CD14-positive monocyte (primary cell): ENCODE results near the gene FBXO48. TPM values are rescaled to one million over a fixed set of nuclear protein-coding genes. Genes with fewer than 3 reads are reported as not detected.

ENCODE experiments used
- DNase-seq, 3 donors: peaks; one replicate each; pipeline ENCODE4 v3.0.0-alpha.2; 2011 to 2022
- H2AFZ ChIP-seq: 2 replicates; pipeline ENCODE4 v1.6.0; 2012; ENCODE audit warnings: mild to moderate bottlenecking, low read depth, low read length, inconsistent platforms; ENCODE audit not compliant: insufficient read depth, poor library complexity, severe bottlenecking
- H3K27ac ChIP-seq, 2 donors: 1 replicate in 1 of 2; 2 replicates in 1 of 2; pipeline ENCODE4 v1.5.1; 2012 to 2013; ENCODE audit warnings: low read length in 2 of 2, control low read depth in 1 of 2, inconsistent platforms in 1 of 2, low read depth in 1 of 2, mild to moderate bottlenecking in 1 of 2
- H3K27me3 ChIP-seq, 2 donors: one replicate each; pipeline versions ENCODE4 v1.6.0 to v1.6.1; 2011 to 2013; ENCODE audit warnings: low read length in 2 of 2; ENCODE audit not compliant: control insufficient read depth in 2 of 2, insufficient read depth in 2 of 2
- H3K36me3 ChIP-seq, 2 donors: replicated peaks in 1 of 2; 1 replicate in 1 of 2; 2 replicates in 1 of 2; pipeline versions ENCODE4 v1.5.1 to v1.6.1; 2012 to 2013; ENCODE audit warnings: low read length in 2 of 2, control low read depth in 1 of 2, inconsistent platforms in 1 of 2, mild to moderate bottlenecking in 1 of 2; ENCODE audit not compliant: insufficient read depth in 2 of 2, control insufficient read depth in 1 of 2
- H3K4me1 ChIP-seq, 2 donors: 1 replicate in 1 of 2; 2 replicates in 1 of 2; pipeline versions ENCODE4 v1.5.1 to v1.6.1; 2012 to 2013; ENCODE audit warnings: low read length in 2 of 2, control low read depth in 1 of 2, inconsistent platforms in 1 of 2, mild to moderate bottlenecking in 1 of 2, moderate library complexity in 1 of 2; ENCODE audit not compliant: insufficient read depth in 2 of 2, control insufficient read depth in 1 of 2
- H3K4me2 ChIP-seq: replicated peaks from 2 replicates; pipeline ENCODE3; 2012; ENCODE audit warnings: low read length, moderate library complexity, mild to moderate bottlenecking; ENCODE audit not compliant: poor library complexity, severe bottlenecking; ENCODE audit errors: extremely low read depth
- H3K4me3 ChIP-seq, 3 experiments: fragments of 200-600 bp in 1 of 3; sonication (generic) in 1 of 3; replicated peaks in 1 of 3; 1 replicate in 2 of 3; 2 replicates in 1 of 3; pipeline ENCODE4 v1.5.1; 2011 to 2013; ENCODE audit warnings: low read length in 3 of 3, mild to moderate bottlenecking in 3 of 3, control low read depth in 2 of 3, low read depth in 2 of 3, inconsistent platforms in 1 of 3, moderate library complexity in 1 of 3
- H3K79me2 ChIP-seq: 2 replicates; pipeline ENCODE4 v1.6.0; 2012; ENCODE audit warnings: mild to moderate bottlenecking, control low read depth, inconsistent platforms, low read length, moderate library complexity; ENCODE audit not compliant: insufficient read depth
- H3K9ac ChIP-seq: 2 replicates; pipeline ENCODE4 v1.6.0; 2017; ENCODE audit warnings: low read length, mild to moderate bottlenecking; ENCODE audit not compliant: insufficient read depth, poor library complexity, severe bottlenecking
- H3K9me3 ChIP-seq, 2 donors: replicated peaks in 1 of 2; 1 replicate in 1 of 2; 2 replicates in 1 of 2; pipeline versions ENCODE4 v1.5.1 to v1.6.1; 2012 to 2013; ENCODE audit warnings: low read length in 2 of 2, control low read depth in 1 of 2; ENCODE audit not compliant: control insufficient read depth in 1 of 2, insufficient read depth in 1 of 2
- H4K20me1 ChIP-seq: 2 replicates; pipeline ENCODE4 v1.6.0; 2012; ENCODE audit warnings: mild to moderate bottlenecking, low read length, control low read depth, moderate library complexity; ENCODE audit not compliant: insufficient read depth
- H3K27ac Mint-ChIP-seq, 7 donors: one replicate each; pipeline ENCODE4 v1.8.0; 2020; ENCODE audit warnings: mild to moderate bottlenecking in 7 of 7, mixed read lengths in 7 of 7, moderate library complexity in 6 of 7, inconsistent platforms in 2 of 7
- H3K27me3 Mint-ChIP-seq, 3 donors: one replicate each; pipeline ENCODE4 v1.8.0; 2021 to 2022; ENCODE audit warnings: low read depth in 3 of 3, mild to moderate bottlenecking in 3 of 3, mixed read lengths in 3 of 3, moderate library complexity in 3 of 3, inconsistent platforms in 1 of 3
- H3K36me3 Mint-ChIP-seq, 2 donors: one replicate each; pipeline ENCODE4 v1.8.0; 2020; ENCODE audit warnings: mixed read lengths in 2 of 2, inconsistent platforms in 1 of 2, mild to moderate bottlenecking in 1 of 2
- H3K4me1 Mint-ChIP-seq: one replicate; pipeline ENCODE4 v1.8.0; 2020; ENCODE audit warnings: mild to moderate bottlenecking, mixed read lengths
- H3K4me3 Mint-ChIP-seq, 2 donors: one replicate each; pipeline ENCODE4 v1.8.0; 2020; ENCODE audit warnings: mild to moderate bottlenecking in 2 of 2, mixed read lengths in 2 of 2, moderate library complexity in 1 of 2
- H3K9me3 Mint-ChIP-seq, 7 donors: one replicate each; pipeline ENCODE4 v1.8.0; 2020 to 2022; ENCODE audit warnings: mixed read lengths in 7 of 7, mild to moderate bottlenecking in 6 of 7, moderate library complexity in 6 of 7, inconsistent platforms in 2 of 7
- WGBS: methylation state at CpG from one replicate; pipeline ENCODE4 v1.1.5; 2013; ENCODE audit warnings: missing lambda C conversion rate; ENCODE audit not compliant: insufficient coverage; 5-methylcytosine and 5-hydroxymethylcytosine counted together
- intact Hi-C, 2 donors: fragments of 100-400 bp; cut with micrococcal nuclease; formaldehyde crosslinking; loops; one replicate each; pipeline versions ENCODE4 v1.15.0 to v1.15.1; 2023
- polyA plus RNA-seq, 3 donors: library from polyadenylated mRNA; depleted of rRNA in 1 of 3; unstranded in 2 of 3; stranded (reverse) in 1 of 3; fragments of 300-500 nt in 2 of 3; fragments of >200 nt in 1 of 3; fragmentation: Illumina TruSeq in 2 of 3; gene quantifications; 1 replicate in 2 of 3; 2 replicates in 1 of 3; pipeline ENCODE4 v1.2.3, GENCODE V29; 2012 to 2021
- TF ChIP-seq, protein P1 (sequence below): fragments of 200-600 bp; IDR thresholded peaks from one replicate; pipeline ENCODE4 v1.8.0; 2022; ENCODE audit warnings: antibody characterized with exemption, mild to moderate bottlenecking

The FBXO48 gene
- polyA plus RNA-seq, 3 donors = 0.08 to 0.85 (median 0.31) TPM

DNA sequence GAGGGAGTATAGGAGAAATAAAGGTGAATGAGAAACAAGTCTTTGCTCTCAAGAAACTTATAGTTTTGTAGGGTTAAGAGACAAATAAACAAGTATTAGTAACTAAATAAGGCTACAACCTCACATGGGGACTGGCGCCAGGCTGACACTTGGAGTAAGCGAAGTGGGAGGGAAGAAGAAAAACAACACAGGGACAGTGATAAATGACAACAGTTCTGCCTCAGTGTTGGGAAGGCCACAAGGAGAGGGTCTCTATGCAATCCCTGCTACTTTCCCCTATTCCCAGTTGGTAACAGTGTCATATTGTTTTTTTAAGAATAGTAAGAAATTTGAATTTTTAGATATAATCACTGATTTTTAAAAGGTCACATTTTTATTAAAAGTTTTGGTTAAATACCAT, 4.3 kb upstream of the FBXO48 start:
- Histone ChIP-seq H3K79me2 (peaks cover 12% of the 10 kb centered on the region), H3K4me2 (no peak overlapping the region), H2AFZ (no peak overlapping the region), H3K27ac (no peak overlapping the region), H3K27me3 (no peaks in the 10 kb centered on the region), H3K9ac (no peak overlapping the region), H3K4me1 (peaks cover 9 to 11% of the 10 kb centered on the region in 2 donors), H3K4me3 (no peak overlapping the region), H3K36me3 (no peaks in the 10 kb centered on the region), H4K20me1 (no peaks in the 10 kb centered on the region), H3K9me3 (no peaks in the 10 kb centered on the region)
- no peak for DNase-seq
- no peaks in the 10 kb centered on the region for H3K9me3 Mint-ChIP-seq
- H3K27ac Mint-ChIP-seq = no peak overlapping the region
- H3K4me3 Mint-ChIP-seq = no peak overlapping the region
- intact Hi-C loops = loop anchor here in 1 of 2 donors (10.0 kb wide), 2 partner anchors 113 to 443 kb away; no protein-coding TSS in a partner anchor
- H3K27me3 Mint-ChIP-seq = peaks cover 0 to 3% (median 0%) of the 10 kb centered on the region in 3 donors
- peaks cover 17% of the 10 kb centered on the region for H3K4me1 Mint-ChIP-seq
- WGBS = no CpG with 5 or more reads among the region's 2 CpGs
- no peaks in the 10 kb centered on the region for H3K36me3 Mint-ChIP-seq
- TF ChIP-seq, protein P1, sequence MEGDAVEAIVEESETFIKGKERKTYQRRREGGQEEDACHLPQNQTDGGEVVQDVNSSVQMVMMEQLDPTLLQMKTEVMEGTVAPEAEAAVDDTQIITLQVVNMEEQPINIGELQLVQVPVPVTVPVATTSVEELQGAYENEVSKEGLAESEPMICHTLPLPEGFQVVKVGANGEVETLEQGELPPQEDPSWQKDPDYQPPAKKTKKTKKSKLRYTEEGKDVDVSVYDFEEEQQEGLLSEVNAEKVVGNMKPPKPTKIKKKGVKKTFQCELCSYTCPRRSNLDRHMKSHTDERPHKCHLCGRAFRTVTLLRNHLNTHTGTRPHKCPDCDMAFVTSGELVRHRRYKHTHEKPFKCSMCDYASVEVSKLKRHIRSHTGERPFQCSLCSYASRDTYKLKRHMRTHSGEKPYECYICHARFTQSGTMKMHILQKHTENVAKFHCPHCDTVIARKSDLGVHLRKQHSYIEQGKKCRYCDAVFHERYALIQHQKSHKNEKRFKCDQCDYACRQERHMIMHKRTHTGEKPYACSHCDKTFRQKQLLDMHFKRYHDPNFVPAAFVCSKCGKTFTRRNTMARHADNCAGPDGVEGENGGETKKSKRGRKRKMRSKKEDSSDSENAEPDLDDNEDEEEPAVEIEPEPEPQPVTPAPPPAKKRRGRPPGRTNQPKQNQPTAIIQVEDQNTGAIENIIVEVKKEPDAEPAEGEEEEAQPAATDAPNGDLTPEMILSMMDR = no peak

DNA sequence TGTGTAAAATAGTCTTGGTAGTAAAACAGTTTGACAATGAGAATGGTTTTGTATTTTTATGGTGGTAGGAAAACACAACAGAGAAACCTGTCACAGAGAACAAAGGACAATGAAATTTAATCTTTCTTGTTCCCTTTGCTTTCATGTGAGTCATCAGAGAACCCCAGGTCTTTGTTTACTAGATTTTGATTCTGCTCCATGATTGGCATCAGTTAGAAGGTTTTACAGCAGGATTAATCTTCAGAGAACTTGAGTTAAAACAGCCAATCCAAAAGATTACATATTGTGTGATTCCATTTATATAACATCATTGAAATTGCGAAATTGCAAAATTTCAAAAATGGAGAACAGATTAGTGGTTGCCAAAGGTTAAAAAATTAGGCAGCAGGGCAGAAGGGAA, 2.8 kb upstream of the FBXO48 start:
- no peak overlapping the region for H3K4me3 Mint-ChIP-seq
- Histone ChIP-seq H3K27ac (no peak overlapping the region), H3K27me3 (no peaks in the 10 kb centered on the region), H3K4me1 (peaks cover 20 to 26% of the 10 kb centered on the region in 2 donors), H2AFZ (no peak overlapping the region), H3K4me2 (no peak overlapping the region), H3K36me3 (no peaks in the 10 kb centered on the region), H3K9ac (no peak overlapping the region), H3K9me3 (no peaks in the 10 kb centered on the region), H3K79me2 (peaks cover 12% of the 10 kb centered on the region), H3K4me3 (no peak overlapping the region), H4K20me1 (no peaks in the 10 kb centered on the region)
- no peaks in the 10 kb centered on the region for H3K9me3 Mint-ChIP-seq
- H3K27me3 Mint-ChIP-seq = peaks cover 0 to 2% (median 0%) of the 10 kb centered on the region in 3 donors
- intact Hi-C loops = loop anchor here (5.0 to 10.0 kb wide), 7 partner anchors 115 to 445 kb away; partner anchors contain the start of gene ARHGAP25 (in 1 of the 2)
- no CpG with 5 or more reads among the region's 1 CpG for WGBS
- H3K27ac Mint-ChIP-seq = no peak overlapping the region
- H3K36me3 Mint-ChIP-seq = no peaks in the 10 kb centered on the region
- TF ChIP-seq, protein P1 = no peak
- H3K4me1 Mint-ChIP-seq = peaks cover 29% of the 10 kb centered on the region
- no peak for DNase-seq
